ENCODE results near the gene INVS.
"Not testable (repeated sequence)": the region's sequence is repeated elsewhere in the genome, so short reads cannot be mapped to it uniquely, and the experiment has no call there.

INVS gene

GRCh38 chr9:100074093-100074492 lies 24.9 kb upstream of the INVS start:
- H3K9ac ChIP-seq (ENCODE audit: low read length): no peak overlapping the region
- no peaks in the 10 kb centered on the region for H3K9me2 ChIP-seq (ENCODE audit: low read depth, low read length)
- H3K36me3 ChIP-seq (ENCODE audit: insufficient read depth, low read length): no peaks in the 10 kb centered on the region
- H4K20me1 ChIP-seq (ENCODE audit: insufficient read depth, low read length): no peaks in the 10 kb centered on the region
- H2AFZ ChIP-seq (ENCODE audit: low read length): no peak overlapping the region
- no peak overlapping the region for H3K27ac ChIP-seq (ENCODE audit: low read depth, low read length, poor library complexity, severe bottlenecking)
- H3K4me1 ChIP-seq (ENCODE audit: insufficient read depth, low read length, severe bottlenecking): peaks cover 11% of the 10 kb centered on the region
- TF ChIP-seq EZH2 (IDR thresholded peaks at IDR 0.05; ENCODE audit: borderline replicate concordance, low read length) (no peak), CTCF (IDR thresholded peaks at IDR 0.05; ENCODE audit: low read length) (no peak)
- no peaks in the 10 kb centered on the region for H3K27me3 ChIP-seq (ENCODE audit: insufficient read depth, low read length)
- H3K9me3 ChIP-seq (ENCODE audit: low read length): no peaks in the 10 kb centered on the region
- no peak overlapping the region for H3K4me2 ChIP-seq (ENCODE audit: low read length)
- H3K4me3 ChIP-seq (ENCODE audit: low read depth, low read length, poor library complexity, severe bottlenecking): no peak overlapping the region
- no peaks in the 10 kb centered on the region for H3F3A ChIP-seq (ENCODE audit: insufficient read depth, low read length)
- H3K79me2 ChIP-seq (ENCODE audit: insufficient read depth, low read length): peaks cover 60% of the 10 kb centered on the region

GRCh38 chr9:100074989-100075388 lies 24.1 kb upstream of the INVS start:
- Histone ChIP-seq H3K27me3 (ENCODE audit: insufficient read depth, low read length) (no peaks in the 10 kb centered on the region), H3K4me1 (ENCODE audit: insufficient read depth, low read length, severe bottlenecking) (peaks cover 20% of the 10 kb centered on the region), H3K36me3 (ENCODE audit: insufficient read depth, low read length) (no peaks in the 10 kb centered on the region), H3K27ac (ENCODE audit: low read depth, low read length, poor library complexity, severe bottlenecking) (no peak overlapping the region), H3K9me3 (ENCODE audit: low read length) (no peaks in the 10 kb centered on the region), H3K79me2 (ENCODE audit: insufficient read depth, low read length) (peaks cover 63% of the 10 kb centered on the region), H2AFZ (ENCODE audit: low read length) (no peak overlapping the region), H3K4me3 (ENCODE audit: low read depth, low read length, poor library complexity, severe bottlenecking) (no peak overlapping the region), H3K9ac (ENCODE audit: low read length) (no peak overlapping the region), H3K4me2 (ENCODE audit: low read length) (no peak overlapping the region), H3F3A (ENCODE audit: insufficient read depth, low read length) (no peaks in the 10 kb centered on the region), H4K20me1 (ENCODE audit: insufficient read depth, low read length) (no peaks in the 10 kb centered on the region), H3K9me2 (ENCODE audit: low read depth, low read length) (no peaks in the 10 kb centered on the region)
- TF ChIP-seq EZH2 (IDR thresholded peaks at IDR 0.05; ENCODE audit: borderline replicate concordance, low read length) (no peak), CTCF (IDR thresholded peaks at IDR 0.05; ENCODE audit: low read length) (no peak)

- not testable (repeated sequence) for H2AFZ ChIP-seq (ENCODE audit: low read length); H3K4me3 ChIP-seq (ENCODE audit: low read depth, low read length, poor library complexity, severe bottlenecking); H4K20me1 ChIP-seq (ENCODE audit: insufficient read depth, low read length); H3K27me3 ChIP-seq (ENCODE audit: insufficient read depth, low read length); H3K9ac ChIP-seq (ENCODE audit: low read length); H3F3A ChIP-seq (ENCODE audit: insufficient read depth, low read length); H3K27ac ChIP-seq (ENCODE audit: low read depth, low read length, poor library complexity, severe bottlenecking); H3K4me2 ChIP-seq (ENCODE audit: low read length); H3K9me3 ChIP-seq (ENCODE audit: low read length); H3K36me3 ChIP-seq (ENCODE audit: insufficient read depth, low read length); H3K9me2 ChIP-seq (ENCODE audit: low read depth, low read length)
- Histone ChIP-seq H3K4me1 (ENCODE audit: insufficient read depth, low read length, severe bottlenecking) (peaks cover 31% of the 10 kb centered on the region), H3K79me2 (ENCODE audit: insufficient read depth, low read length) (peaks cover 68% of the 10 kb centered on the region)
These were observed 22.8 kb upstream of the INVS start for GRCh38 chr9:100076256-100076655.

GRCh38 chr9:100082782-100083181 lies 16.3 kb upstream of the INVS start:
- H3K27me3 ChIP-seq (ENCODE audit: insufficient read depth, low read length): no peaks in the 10 kb centered on the region
- H3K9me3 ChIP-seq (ENCODE audit: low read length): no peaks in the 10 kb centered on the region
- H4K20me1 ChIP-seq (ENCODE audit: insufficient read depth, low read length): no peaks in the 10 kb centered on the region
- peak overlapping the region; percentile 54 for H3K9ac ChIP-seq (ENCODE audit: low read length)
- no peak overlapping the region for H2AFZ ChIP-seq (ENCODE audit: low read length)
- H3K36me3 ChIP-seq (ENCODE audit: insufficient read depth, low read length): no peaks in the 10 kb centered on the region
- no peak for TF ChIP-seq CTCF (IDR thresholded peaks at IDR 0.05; ENCODE audit: low read length)
- no peak for TF ChIP-seq EZH2 (IDR thresholded peaks at IDR 0.05; ENCODE audit: borderline replicate concordance, low read length)
- no peaks in the 10 kb centered on the region for H3K9me2 ChIP-seq (ENCODE audit: low read depth, low read length)
- H3K27ac ChIP-seq (ENCODE audit: low read depth, low read length, poor library complexity, severe bottlenecking): peak overlapping the region; percentile 91
- H3F3A ChIP-seq (ENCODE audit: insufficient read depth, low read length): peaks cover 19% of the 10 kb centered on the region
- peak overlapping the region; percentile 71 for H3K4me2 ChIP-seq (ENCODE audit: low read length)
- peaks cover 95% of the 10 kb centered on the region for H3K4me1 ChIP-seq (ENCODE audit: insufficient read depth, low read length, severe bottlenecking)
- H3K4me3 ChIP-seq (ENCODE audit: low read depth, low read length, poor library complexity, severe bottlenecking): peak overlapping the region; percentile 57
- H3K79me2 ChIP-seq (ENCODE audit: insufficient read depth, low read length): peaks cover 96% of the 10 kb centered on the region

Data from OCI-LY1 (cell line).